ENCODE data around the gene PRKCSH. TPM values are rescaled to one million over a fixed set of nuclear protein-coding genes. Genes with fewer than 3 reads are reported as not detected.

The PRKCSH gene
- total and polyA plus RNA-seq, 2 experiments from 2014 or later, result 85.3 to 130 TPM

- TF ChIP-seq REST (IDR thresholded peaks at IDR 0.05; ENCODE audit: unreplicated experiment) (no peak), STAT1 (IDR thresholded peaks at IDR 0.05; ENCODE audit: unreplicated experiment) (no peak), ZNF331 (CRISPR knock-in tag; IDR thresholded peaks at IDR 0.05; ENCODE audit: low read depth) (no peak), CREB1 (CRISPR knock-in tag; IDR thresholded peaks at IDR 0.05; ENCODE audit: low read depth) (no peak)
- TF ChIP-seq, protein P1, sequence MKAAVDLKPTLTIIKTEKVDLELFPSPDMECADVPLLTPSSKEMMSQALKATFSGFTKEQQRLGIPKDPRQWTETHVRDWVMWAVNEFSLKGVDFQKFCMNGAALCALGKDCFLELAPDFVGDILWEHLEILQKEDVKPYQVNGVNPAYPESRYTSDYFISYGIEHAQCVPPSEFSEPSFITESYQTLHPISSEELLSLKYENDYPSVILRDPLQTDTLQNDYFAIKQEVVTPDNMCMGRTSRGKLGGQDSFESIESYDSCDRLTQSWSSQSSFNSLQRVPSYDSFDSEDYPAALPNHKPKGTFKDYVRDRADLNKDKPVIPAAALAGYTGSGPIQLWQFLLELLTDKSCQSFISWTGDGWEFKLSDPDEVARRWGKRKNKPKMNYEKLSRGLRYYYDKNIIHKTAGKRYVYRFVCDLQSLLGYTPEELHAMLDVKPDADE (IDR thresholded peaks at IDR 0.05), result no peak
- TF ChIP-seq, protein P2, sequence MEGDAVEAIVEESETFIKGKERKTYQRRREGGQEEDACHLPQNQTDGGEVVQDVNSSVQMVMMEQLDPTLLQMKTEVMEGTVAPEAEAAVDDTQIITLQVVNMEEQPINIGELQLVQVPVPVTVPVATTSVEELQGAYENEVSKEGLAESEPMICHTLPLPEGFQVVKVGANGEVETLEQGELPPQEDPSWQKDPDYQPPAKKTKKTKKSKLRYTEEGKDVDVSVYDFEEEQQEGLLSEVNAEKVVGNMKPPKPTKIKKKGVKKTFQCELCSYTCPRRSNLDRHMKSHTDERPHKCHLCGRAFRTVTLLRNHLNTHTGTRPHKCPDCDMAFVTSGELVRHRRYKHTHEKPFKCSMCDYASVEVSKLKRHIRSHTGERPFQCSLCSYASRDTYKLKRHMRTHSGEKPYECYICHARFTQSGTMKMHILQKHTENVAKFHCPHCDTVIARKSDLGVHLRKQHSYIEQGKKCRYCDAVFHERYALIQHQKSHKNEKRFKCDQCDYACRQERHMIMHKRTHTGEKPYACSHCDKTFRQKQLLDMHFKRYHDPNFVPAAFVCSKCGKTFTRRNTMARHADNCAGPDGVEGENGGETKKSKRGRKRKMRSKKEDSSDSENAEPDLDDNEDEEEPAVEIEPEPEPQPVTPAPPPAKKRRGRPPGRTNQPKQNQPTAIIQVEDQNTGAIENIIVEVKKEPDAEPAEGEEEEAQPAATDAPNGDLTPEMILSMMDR (conservative IDR thresholded peaks at IDR 0.05; ENCODE audit: low read depth in 2 of 2), result no peak
Observed at GRCh38 chr19:11448923-11449554, 13.6 kb downstream of the PRKCSH start (continued).

DNA sequence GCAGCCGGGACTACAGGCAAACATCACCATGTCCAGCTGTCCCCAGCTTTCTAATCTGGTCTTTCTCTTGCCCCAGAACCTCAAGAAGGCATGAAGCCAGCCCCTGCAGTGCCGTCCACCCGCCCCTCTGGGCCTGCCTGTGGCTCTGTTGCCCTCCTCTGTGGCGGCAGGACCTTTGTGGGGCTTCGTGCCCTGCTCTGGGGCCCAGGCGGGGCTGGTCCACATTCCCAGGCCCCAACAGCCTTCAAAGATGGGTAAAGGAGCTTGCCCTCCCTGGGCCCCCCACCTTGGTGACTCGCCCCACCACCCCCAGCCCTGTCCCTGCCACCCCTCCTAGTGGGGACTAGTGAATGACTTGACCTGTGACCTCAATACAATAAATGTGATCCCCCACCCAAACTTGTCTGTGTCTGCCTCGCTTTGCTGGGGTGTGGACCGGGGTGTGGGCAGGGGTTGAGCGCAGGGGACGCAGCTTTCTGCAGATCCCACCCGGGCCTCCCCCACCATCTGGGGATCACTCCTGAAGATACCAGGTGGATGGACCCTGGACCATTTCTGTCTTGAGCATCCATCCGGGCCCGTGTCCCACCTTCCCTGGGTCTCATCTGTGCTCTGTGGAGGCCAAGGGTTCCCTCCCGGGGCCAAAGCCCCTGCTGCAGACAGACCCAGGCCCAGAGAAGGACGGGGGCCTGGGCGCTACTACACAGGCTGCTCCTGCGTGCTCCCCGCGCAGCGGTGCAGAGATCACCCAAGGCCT, 15.3 kb downstream of the PRKCSH start:
- peak; percentile 9 for ATAC-seq
- TF ChIP-seq EZH2 (IDR thresholded peaks at IDR 0.05; ENCODE audit: low read depth, unreplicated experiment), result no peak
- TF ChIP-seq NANOG (IDR thresholded peaks at IDR 0.05; ENCODE audit: borderline replicate concordance), result no peak
- TF ChIP-seq STAT1 (IDR thresholded peaks at IDR 0.05; ENCODE audit: unreplicated experiment), result no peak
- TF ChIP-seq, protein P2 (conservative IDR thresholded peaks at IDR 0.05; ENCODE audit: low read depth in 2 of 2), result no peak

More for the DNA sequence above, 15.3 kb downstream of the PRKCSH start:
- 0 out of 2 replicates have a peak, but pooled peaks cover 9% of the 10 kb centered on the region for H3F3A ChIP-seq (replicated peaks; ENCODE audit: low read depth)
- peaks cover 31% of the 10 kb centered on the region for H3K4me1 ChIP-seq (ENCODE audit: insufficient read depth)
- H3K4me2 ChIP-seq, result peak overlapping the region; percentile 55
- Mint-ChIP-seq H3K36me3 (ENCODE audit: low read depth) (peaks cover 23% of the 10 kb centered on the region), H3K4me1 (peaks cover 25% of the 10 kb centered on the region), H3K27ac (0 out of 2 replicates have a peak overlapping the region, but pooled peaks have one; percentile 52), H3K27me3 (ENCODE audit: insufficient read depth, low read depth, poor library complexity) (peaks cover 12% of the 10 kb centered on the region), H3K9me3 (no peaks in the 10 kb centered on the region; the same call in 2 of the 3 replicates), H3K4me3 (no peak overlapping the region)
- H3K9me2 ChIP-seq (ENCODE audit: insufficient read depth), result no peaks in the 10 kb centered on the region
- H3K36me3 ChIP-seq (ENCODE audit: insufficient read depth), result no peaks in the 10 kb centered on the region; the same call in 1 of the 2 replicates
- no peaks in the 10 kb centered on the region for H3K79me2 ChIP-seq (replicated peaks; ENCODE audit: insufficient read depth)
- H4K20me1 ChIP-seq (replicated peaks; ENCODE audit: insufficient read depth), result no peaks in the 10 kb centered on the region
- H3K27me3 ChIP-seq (ENCODE audit: insufficient read depth), result no peaks in the 10 kb centered on the region
- no peak for DNase-seq (ENCODE audit: low spot score)
- no peak overlapping the region for H2AFZ ChIP-seq
- peak overlapping the region; percentile 74; the same call in 1 of the 2 replicates for H3K27ac ChIP-seq (ENCODE audit: low read depth)
- H3K4me3 ChIP-seq, result no peak overlapping the region

All from GM23338 (cell line).